ENCODE data around the gene CPSF4L.

CPSF4L gene

GRCh38 chr17:73224663-73225305, 36.9 kb downstream of the CPSF4L start:
- WGBS, result 98% methylated on average over 4 of the region's 5 CpGs

GRCh38 chr17:73224237-73224636, 37.4 kb downstream of the CPSF4L start:
- no peak for DNase-seq
- H2BK15ac ChIP-seq (ENCODE audit: low read depth, poor library complexity, severe bottlenecking), result no peak overlapping the region
- H3K27ac ChIP-seq (ENCODE audit: low read length, poor library complexity, severe bottlenecking), result no peak overlapping the region
- no peak overlapping the region for H2BK120ac ChIP-seq (ENCODE audit: low read depth, low read length)
- WGBS, result no CpG with 5 or more reads among the region's 2 CpGs
- peaks cover 11% of the 10 kb centered on the region for H3K79me1 ChIP-seq (replicated peaks; ENCODE audit: low read length, poor library complexity, severe bottlenecking)
- H2BK12ac ChIP-seq (ENCODE audit: low read length in 2 of 2), result no peak overlapping the region
- H3K4me2 ChIP-seq (ENCODE audit: low read length, poor library complexity, severe bottlenecking), result no peak overlapping the region
- no peak overlapping the region for H3K18ac ChIP-seq (ENCODE audit: low read depth in 1 of 2, low read length in 2 of 2)
- H3K4me3 ChIP-seq (ENCODE audit: insufficient read depth in 1 of 2, low read depth in 1 of 2, low read length in 2 of 2), result no peak overlapping the region
- H2BK5ac ChIP-seq (ENCODE audit: low read depth, low read length, poor library complexity, severe bottlenecking), result no peak overlapping the region
- no peaks in the 10 kb centered on the region for H3K27me3 ChIP-seq (ENCODE audit: control insufficient read depth in 1 of 2, insufficient read depth in 1 of 2, low read length in 2 of 2)
- H3K36me3 ChIP-seq (ENCODE audit: control insufficient read depth in 1 of 2, insufficient read depth in 2 of 2, low read depth in 1 of 2, low read length in 2 of 2), result peaks cover 3 to 4% of the 10 kb centered on the region in 2 experiments
- no peak overlapping the region for H3K23ac ChIP-seq (ENCODE audit: low read length in 2 of 2)
- peaks cover 9% of the 10 kb centered on the region for H3K4me1 ChIP-seq (ENCODE audit: control insufficient read depth, insufficient read depth, low read depth, low read length)
- H3K9ac ChIP-seq (ENCODE audit: low read length), result no peak overlapping the region
- no peak overlapping the region for H4K91ac ChIP-seq (ENCODE audit: low read length)
- H3K4ac ChIP-seq (ENCODE audit: low read depth in 1 of 2, low read length in 2 of 2), result no peak overlapping the region
- no peak overlapping the region for H4K8ac ChIP-seq (ENCODE audit: low read length)
- no peak overlapping the region for H2AFZ ChIP-seq (ENCODE audit: low read depth, low read length)
- H3K9me3 ChIP-seq (ENCODE audit: control insufficient read depth, low read length), result no peaks in the 10 kb centered on the region
- no peak overlapping the region for H2AK5ac ChIP-seq (ENCODE audit: low read length, severe bottlenecking)
- no peak overlapping the region for H3K14ac ChIP-seq (ENCODE audit: low read length in 2 of 2)

More at GRCh38 chr17:73224663-73225305, 36.9 kb downstream of the CPSF4L start:
- Histone ChIP-seq H3K4me1 (ENCODE audit: control insufficient read depth, insufficient read depth, low read depth, low read length) (peaks cover 9% of the 10 kb centered on the region), H2BK5ac (ENCODE audit: low read depth, low read length, poor library complexity, severe bottlenecking) (no peak overlapping the region), H3K36me3 (ENCODE audit: control insufficient read depth in 1 of 2, insufficient read depth in 2 of 2, low read depth in 1 of 2, low read length in 2 of 2) (peaks cover 3 to 4% of the 10 kb centered on the region in 2 experiments), H3K4ac (ENCODE audit: low read depth in 1 of 2, low read length in 2 of 2) (no peak overlapping the region), H3K9ac (ENCODE audit: low read length) (no peak overlapping the region), H3K18ac (ENCODE audit: low read depth in 1 of 2, low read length in 2 of 2) (peak overlapping the region in 1 of 2 experiments; percentile 13), H3K14ac (ENCODE audit: low read length in 2 of 2) (peak overlapping the region in 1 of 2 experiments; percentile 46), H4K8ac (ENCODE audit: low read length) (peak overlapping the region; percentile 41), H2AFZ (ENCODE audit: low read depth, low read length) (no peak overlapping the region), H3K79me1 (replicated peaks; ENCODE audit: low read length, poor library complexity, severe bottlenecking) (peaks cover 11% of the 10 kb centered on the region), H3K4me2 (ENCODE audit: low read length, poor library complexity, severe bottlenecking) (no peak overlapping the region), H3K27me3 (ENCODE audit: control insufficient read depth in 1 of 2, insufficient read depth in 1 of 2, low read length in 2 of 2) (no peaks in the 10 kb centered on the region), H2BK120ac (ENCODE audit: low read depth, low read length) (no peak overlapping the region), H4K91ac (ENCODE audit: low read length) (peak overlapping the region; percentile 90), H3K23ac (ENCODE audit: low read length in 2 of 2) (peak overlapping the region in 1 of 2 experiments; percentile 96), H3K27ac (ENCODE audit: low read length, poor library complexity, severe bottlenecking) (no peak overlapping the region), H3K4me3 (ENCODE audit: insufficient read depth in 1 of 2, low read depth in 1 of 2, low read length in 2 of 2) (no peak overlapping the region), H2BK15ac (ENCODE audit: low read depth, poor library complexity, severe bottlenecking) (no peak overlapping the region), H2AK5ac (ENCODE audit: low read length, severe bottlenecking) (peak overlapping the region; percentile 38), H3K9me3 (ENCODE audit: control insufficient read depth, low read length) (no peaks in the 10 kb centered on the region), H2BK12ac (ENCODE audit: low read length in 2 of 2) (peak overlapping the region; percentile 83 to 85)
- DNase-seq, result no peak

GRCh38 chr17:73223626-73224230, 38.0 kb downstream of the CPSF4L start:
- Histone ChIP-seq H2AK5ac (ENCODE audit: low read length, severe bottlenecking) (no peak overlapping the region), H3K23ac (ENCODE audit: low read length in 2 of 2) (no peak overlapping the region), H3K4me1 (ENCODE audit: control insufficient read depth, insufficient read depth, low read depth, low read length) (peaks cover 8% of the 10 kb centered on the region), H3K9ac (ENCODE audit: low read length) (no peak overlapping the region), H3K9me3 (ENCODE audit: control insufficient read depth, low read length) (no peaks in the 10 kb centered on the region), H3K27me3 (ENCODE audit: control insufficient read depth in 1 of 2, insufficient read depth in 1 of 2, low read length in 2 of 2) (no peaks in the 10 kb centered on the region), H3K79me1 (replicated peaks; ENCODE audit: low read length, poor library complexity, severe bottlenecking) (peaks cover 11% of the 10 kb centered on the region), H3K36me3 (ENCODE audit: control insufficient read depth in 1 of 2, insufficient read depth in 2 of 2, low read depth in 1 of 2, low read length in 2 of 2) (peaks cover 3 to 4% of the 10 kb centered on the region in 2 experiments), H3K18ac (ENCODE audit: low read depth in 1 of 2, low read length in 2 of 2) (no peak overlapping the region), H2BK5ac (ENCODE audit: low read depth, low read length, poor library complexity, severe bottlenecking) (no peak overlapping the region), H4K91ac (ENCODE audit: low read length) (no peak overlapping the region), H4K8ac (ENCODE audit: low read length) (no peak overlapping the region), H2AFZ (ENCODE audit: low read depth, low read length) (no peak overlapping the region), H3K14ac (ENCODE audit: low read length in 2 of 2) (no peak overlapping the region), H3K4me3 (ENCODE audit: insufficient read depth in 1 of 2, low read depth in 1 of 2, low read length in 2 of 2) (no peak overlapping the region), H3K27ac (ENCODE audit: low read length, poor library complexity, severe bottlenecking) (no peak overlapping the region), H3K4me2 (ENCODE audit: low read length, poor library complexity, severe bottlenecking) (no peak overlapping the region), H3K4ac (ENCODE audit: low read depth in 1 of 2, low read length in 2 of 2) (no peak overlapping the region), H2BK15ac (ENCODE audit: low read depth, poor library complexity, severe bottlenecking) (no peak overlapping the region), H2BK12ac (ENCODE audit: low read length in 2 of 2) (no peak overlapping the region), H2BK120ac (ENCODE audit: low read depth, low read length) (no peak overlapping the region)
- no peak for DNase-seq
- WGBS, result no CpG with 5 or more reads among the region's 2 CpGs

DNA sequence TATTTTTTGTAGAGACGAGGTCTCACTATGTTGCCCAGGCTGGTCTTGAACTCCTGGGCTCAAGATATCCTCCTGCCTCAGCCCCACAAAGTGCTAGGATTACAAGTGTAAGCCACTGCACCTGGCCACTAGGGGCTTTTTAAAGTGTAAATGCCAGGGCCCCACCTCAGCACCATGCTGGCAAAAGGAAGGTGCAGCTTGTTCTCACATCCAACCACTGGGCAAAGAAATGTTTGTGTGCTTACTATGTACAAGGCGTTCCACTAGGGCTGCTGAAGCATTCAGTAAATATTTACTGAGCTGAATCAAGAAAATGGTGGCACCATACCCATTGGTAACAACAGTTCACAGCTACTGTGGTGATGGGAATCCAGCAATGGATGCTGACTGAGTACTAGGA, 46.2 kb downstream of the CPSF4L start:
- no peak overlapping the region for H3K9ac ChIP-seq (ENCODE audit: low read length)
- no peak overlapping the region for H3K27ac ChIP-seq (ENCODE audit: low read length, poor library complexity, severe bottlenecking)
- H3K18ac ChIP-seq (ENCODE audit: low read depth in 1 of 2, low read length in 2 of 2), result no peak overlapping the region
- no peak for DNase-seq
- H3K4me3 ChIP-seq (ENCODE audit: insufficient read depth in 1 of 2, low read depth in 1 of 2, low read length in 2 of 2), result no peak overlapping the region
- no peak overlapping the region for H2AK5ac ChIP-seq (ENCODE audit: low read length, severe bottlenecking)
- no peak overlapping the region for H2BK120ac ChIP-seq (ENCODE audit: low read depth, low read length)
- no peak overlapping the region for H3K23ac ChIP-seq (ENCODE audit: low read length in 2 of 2)
- H2AFZ ChIP-seq (ENCODE audit: low read depth, low read length), result no peak overlapping the region
- H4K8ac ChIP-seq (ENCODE audit: low read length), result no peak overlapping the region
- H3K79me1 ChIP-seq (replicated peaks; ENCODE audit: low read length, poor library complexity, severe bottlenecking), result peaks cover 19% of the 10 kb centered on the region
- no peak overlapping the region for H2BK5ac ChIP-seq (ENCODE audit: low read depth, low read length, poor library complexity, severe bottlenecking)
- H2BK15ac ChIP-seq (ENCODE audit: low read depth, poor library complexity, severe bottlenecking), result no peak overlapping the region
- H3K4me2 ChIP-seq (ENCODE audit: low read length, poor library complexity, severe bottlenecking), result no peak overlapping the region
- no peak overlapping the region for H2BK12ac ChIP-seq (ENCODE audit: low read length in 2 of 2)
- H3K27me3 ChIP-seq (ENCODE audit: control insufficient read depth in 1 of 2, insufficient read depth in 1 of 2, low read length in 2 of 2), result no peaks in the 10 kb centered on the region
- H3K14ac ChIP-seq (ENCODE audit: low read length in 2 of 2), result no peak overlapping the region
- no peaks in the 10 kb centered on the region for H3K9me3 ChIP-seq (ENCODE audit: control insufficient read depth, low read length)
- no peak overlapping the region for H4K91ac ChIP-seq (ENCODE audit: low read length)
- no peak overlapping the region for H3K4ac ChIP-seq (ENCODE audit: low read depth in 1 of 2, low read length in 2 of 2)
- H3K36me3 ChIP-seq (ENCODE audit: control insufficient read depth in 1 of 2, insufficient read depth in 2 of 2, low read depth in 1 of 2, low read length in 2 of 2), result peaks cover 17 to 28% of the 10 kb centered on the region in 2 experiments
- 93% methylated on average over 2 of the region's 2 CpGs for WGBS
- H3K4me1 ChIP-seq (ENCODE audit: control insufficient read depth, insufficient read depth, low read depth, low read length), result no peaks in the 10 kb centered on the region

Data from mesenchymal stem cell (in vitro differentiated cells and primary cell).